Stomach (tissue), 9 donors: ENCODE measurements around the gene TMEM150A. TPM values are rescaled to one million over a fixed set of nuclear protein-coding genes. Genes with fewer than 3 reads are reported as not detected.
A peak's percentile ranks its signal among the peaks of the same experiment; 100 is the strongest.
"Not testable (repeated sequence)": the region's sequence is repeated elsewhere in the genome, so short reads cannot be mapped to it uniquely, and the experiment has no call there.

Experiments used
- DNase-seq, 2 donors: peaks; one replicate each; pipeline versions ENCODE4 v3.0.0 to v3.0.0-alpha.2; 2013 to 2019
- H3K27ac ChIP-seq, 5 donors: fragments of 200-600 bp in 4 of 5; sonication (generic) in 4 of 5; one replicate each; pipeline ENCODE4 v1.5.1; 2013 to 2019; ENCODE audit warnings: mild to moderate bottlenecking in 1 of 5, moderate library complexity in 1 of 5
- H3K27me3 ChIP-seq, 3 donors: fragments of 200-600 bp; sonication (generic); one replicate each; pipeline ENCODE4 v1.5.1; 2017 to 2019; ENCODE audit warnings: mixed run types in 1 of 3
- H3K36me3 ChIP-seq, 4 donors: fragments of 200-600 bp; sonication (generic); 1 replicate in 3 of 4; 2 replicates in 1 of 4; pipeline ENCODE4 v1.5.1; 2016 to 2019
- H3K4me1 ChIP-seq, 4 donors: fragments of 200-600 bp; sonication (generic); one replicate each; pipeline ENCODE4 v1.5.1; 2016 to 2019
- H3K4me3 ChIP-seq, 4 donors: fragments of 200-600 bp; sonication (generic) in 3 of 4; one replicate each; pipeline ENCODE4 v1.5.1; 2016 to 2019; ENCODE audit warnings: mild to moderate bottlenecking in 1 of 4
- H3K9me3 ChIP-seq, 4 donors: fragments of 200-600 bp; sonication (generic); one replicate each; pipeline ENCODE4 v1.5.1; 2016 to 2019
- CTCF ChIP-seq, 7 experiments: fragments of 450-650 bp in 4 of 7; fragments of 200-600 bp in 3 of 7; sonication (generic) in 3 of 7; IDR thresholded peaks; one replicate each; pipeline ENCODE4 v1.5.1; 2016 to 2019; ENCODE audit warnings: antibody characterized with exemption in 7 of 7, control low read depth in 2 of 7, mild to moderate bottlenecking in 1 of 7
- EP300 ChIP-seq: sonication (generic); formaldehyde crosslinking; IDR thresholded peaks from one replicate; pipeline ENCODE4 v1.6.1; 2017; ENCODE audit warnings: antibody characterized with exemption
- POLR2A ChIP-seq, 4 donors: fragments of 450-650 bp; IDR thresholded peaks; one replicate each; pipeline ENCODE4 v1.6.1; 2016; ENCODE audit warnings: antibody characterized with exemption in 4 of 4, control low read depth in 2 of 4, mild to moderate bottlenecking in 1 of 4, moderate library complexity in 1 of 4
- POLR2AphosphoS5 ChIP-seq, 3 donors: sonication (generic); formaldehyde crosslinking; IDR thresholded peaks; one replicate each; pipeline ENCODE4 v1.6.1; 2016; ENCODE audit warnings: antibody characterized with exemption in 3 of 3
- WGBS, 5 donors: extraction: QIAGEN DNeasy Blood & Tissue Kit in 3 of 5; methylation state at CpG; one replicate each; pipeline versions ENCODE4 v1.1.5 to v1.1.7; 2013 to 2018; 5-methylcytosine and 5-hydroxymethylcytosine counted together
- intact Hi-C: fragments of 100-400 bp; cut with DNase I; formaldehyde crosslinking; loops from one replicate; pipeline ENCODE4 v1.15.1; 2023; ENCODE audit warnings: low total_unique reads
- polyA plus RNA-seq, 3 donors: library from polyadenylated mRNA; stranded (reverse); fragments of 200-250 nt; gene quantifications; one replicate each; pipeline ENCODE4 v1.2.3, GENCODE V29; 2013
- total RNA-seq, 5 donors: library from RNA; depleted of rRNA; stranded (reverse); fragments of >200 nt; gene quantifications; one replicate each; pipeline versions ENCODE4 v1.1.0 to v1.2.3, GENCODE V29; 2014 to 2016
- donor health status: healthy with polysubstance abuse.
- donor health status: Bipolar disorder and iron deficiency.
- donor health status: healthy.

Gene TMEM150A
- total and polyA plus RNA-seq, 8 donors: 5.0 to 62.4 (median 24.6) TPM; not detected in 1

- intact Hi-C loops: no loop called here
Measured at GRCh38 chr2:85615413-85615728, 12.9 kb upstream of the TMEM150A start.

GRCh38 chr2:85614757-85615156, 12.3 kb upstream of the TMEM150A start:
- H3K4me3 ChIP-seq, H3K27me3 ChIP-seq, intact Hi-C loops, DNase-seq, H3K9me3 ChIP-seq, H3K27ac ChIP-seq: not testable (repeated sequence)
- H3K4me1 ChIP-seq: peaks cover 23 to 60% (median 54%) of the 10 kb centered on the region in 4 donors
- WGBS, 5 donors: 87 to 95% (median 93%) methylated on average over 7 of the region's 7 CpGs
- H3K36me3 ChIP-seq: peaks cover 4 to 17% (median 13%) of the 10 kb centered on the region in 4 donors

More at GRCh38 chr2:85615413-85615728, 12.9 kb upstream of the TMEM150A start:
- no peak for DNase-seq
- TF ChIP-seq POLR2AphosphoS5 (IDR thresholded peaks at IDR 0.05) (no peak), CTCF (IDR thresholded peaks at IDR 0.05) (no peak), POLR2A (IDR thresholded peaks at IDR 0.05) (no peak), EP300 (no peak)
- Histone ChIP-seq H3K36me3 (peaks cover 4 to 22% (median 19%) of the 10 kb centered on the region in 4 donors), H3K4me1 (peaks cover 17 to 57% (median 51%) of the 10 kb centered on the region in 4 donors), H3K9me3 (no peaks in the 10 kb centered on the region), H3K4me3 (peak overlapping the region; percentile 69 to 97 (median 89)), H3K27ac (peak overlapping the region in 4 of 5 donors; percentile 84 to 91 (median 90)), H3K27me3 (no peaks in the 10 kb centered on the region)
- 85 to 94% (median 89%) methylated on average over 17 of the region's 17 CpGs for WGBS, 5 donors

- no peak for DNase-seq
- WGBS, 5 donors: 78 to 83% (median 81%) methylated on average over 10 of the region's 10 CpGs
Measured at GRCh38 chr2:85613717-85614515, 11.4 kb upstream of the TMEM150A start.

GRCh38 chr2:85611705-85612587, 9.4 kb upstream of the TMEM150A start, which contains the start of gene C2orf68:
Gene C2orf68, minus strand, starts transcription at chr2:85612066. Its CDS starts 82 bp downstream, at chr2:85611984.
- TF ChIP-seq POLR2AphosphoS5 (IDR thresholded peaks at IDR 0.05) (peak; percentile 48 to 92 (median 73)), POLR2A (IDR thresholded peaks at IDR 0.05) (peak in 1 of 4 donors; percentile 16), EP300 (no peak)
- intact Hi-C loops: no loop called here
- Histone ChIP-seq H3K4me1 (peaks cover 34 to 62% (median 58%) of the 10 kb centered on the region in 4 donors), H3K27me3 (no peaks in the 10 kb centered on the region), H3K36me3 (peaks cover 9 to 29% (median 21%) of the 10 kb centered on the region in 4 donors), H3K4me3 (peak within 1 kb of the TSS; percentile 85 to 98 (median 94)), H3K9me3 (no peaks in the 10 kb centered on the region), H3K27ac (peak within 1 kb of the TSS; percentile 85 to 96 (median 90))
- peak; percentile 92 to 97 for DNase-seq
- 8 to 23% (median 10%) methylated on average over 32 to 73 of the region's 73 CpGs for WGBS, 5 donors

More at GRCh38 chr2:85613717-85614515, 11.4 kb upstream of the TMEM150A start:
- Histone ChIP-seq H3K27me3 (no peaks in the 10 kb centered on the region), H3K36me3 (peaks cover 8 to 17% (median 12%) of the 10 kb centered on the region in 4 donors), H3K4me1 (peaks cover 30 to 62% (median 58%) of the 10 kb centered on the region in 4 donors), H3K27ac (no peak overlapping the region), H3K9me3 (no peaks in the 10 kb centered on the region), H3K4me3 (no peak overlapping the region)
- intact Hi-C loops: no loop called here
- no peak for TF ChIP-seq CTCF (IDR thresholded peaks at IDR 0.05)
- TF ChIP-seq EP300: no peak
- TF ChIP-seq POLR2A (IDR thresholded peaks at IDR 0.05): no peak
- no peak for TF ChIP-seq POLR2AphosphoS5 (IDR thresholded peaks at IDR 0.05)

GRCh38 chr2:85611217-85611704, 8.8 kb upstream of the TMEM150A start:
- 4 to 11% (median 4%) methylated on average over 14 to 24 of the region's 24 CpGs for WGBS, 5 donors
- peaks cover 9 to 33% (median 21%) of the 10 kb centered on the region in 4 donors for H3K36me3 ChIP-seq
- H3K27me3 ChIP-seq: no peaks in the 10 kb centered on the region
- TF ChIP-seq POLR2A (IDR thresholded peaks at IDR 0.05) (no peak), CTCF (IDR thresholded peaks at IDR 0.05) (no peak), EP300 (no peak), POLR2AphosphoS5 (IDR thresholded peaks at IDR 0.05) (no peak)
- H3K4me1 ChIP-seq: peaks cover 37 to 65% (median 60%) of the 10 kb centered on the region in 4 donors
- intact Hi-C loops: no loop called here
- no peaks in the 10 kb centered on the region for H3K9me3 ChIP-seq
- peak overlapping the region; percentile 85 to 96 (median 90) for H3K27ac ChIP-seq
- H3K4me3 ChIP-seq: peak overlapping the region; percentile 85 to 98 (median 94)
- no peak for DNase-seq
